Cardiac fibroblast (primary cell): ENCODE data around the gene RAET1E.

Experiments used
- DNase-seq, 2 donors: peaks; one replicate each; pipeline versions ENCODE4 v3.0.0 to v3.0.0-alpha.2; 2010; ENCODE audit warnings: low read depth in 2 of 2
- H3K4me3 ChIP-seq, 2 donors: replicated peaks in 1 of 2; 1 replicate in 1 of 2; 2 replicates in 1 of 2; pipeline ENCODE4 v1.5.1; 2011; ENCODE audit warnings: low read depth in 2 of 2, low read length in 2 of 2, mild to moderate bottlenecking in 2 of 2, moderate library complexity in 1 of 2
- CTCF ChIP-seq: IDR thresholded peaks from one replicate; pipeline ENCODE4 v1.5.1; 2011; ENCODE audit warnings: low read depth, mild to moderate bottlenecking, low read length, inconsistent platforms

The RAET1E gene

GRCh38 chr6:149860834-149861602, 36.9 kb downstream of the RAET1E start:
- H3K4me3 ChIP-seq: no peak overlapping the region
- DNase-seq: peak; percentile 12 to 44

GRCh38 chr6:149860513-149860833, 37.4 kb downstream of the RAET1E start:
- no peak overlapping the region for H3K4me3 ChIP-seq
- TF ChIP-seq CTCF: no peak
- DNase-seq: no peak

More at GRCh38 chr6:149860834-149861602, 36.9 kb downstream of the RAET1E start:
- no peak for TF ChIP-seq CTCF

GRCh38 chr6:149859938-149860337, 38.0 kb downstream of the RAET1E start:
- H3K4me3 ChIP-seq: no peak overlapping the region
- DNase-seq: no peak
- no peak for TF ChIP-seq CTCF

- TF ChIP-seq CTCF: no peak
- no peak overlapping the region for H3K4me3 ChIP-seq
- peak; percentile 84 to 94 for DNase-seq
Observed at GRCh38 chr6:149859368-149859767, 38.5 kb downstream of the RAET1E start.

GRCh38 chr6:149857541-149857940, 40.4 kb downstream of the RAET1E start:
- no peak for TF ChIP-seq CTCF
- H3K4me3 ChIP-seq: peak overlapping the region in 1 of 2 donors; percentile 45
- no peak for DNase-seq

GRCh38 chr6:149856256-149856994, 41.5 kb downstream of the RAET1E start:
- H3K4me3 ChIP-seq: peak overlapping the region in 1 of 2 donors; percentile 45
- no peak for TF ChIP-seq CTCF
- DNase-seq: no peak
